ENCODE data around the gene CTCFL. TPM values are rescaled to one million over a fixed set of nuclear protein-coding genes. Genes with fewer than 3 reads are reported as not detected.

Gene CTCFL
- total and polyA plus RNA-seq, 8 donors, result not detected

DNA sequence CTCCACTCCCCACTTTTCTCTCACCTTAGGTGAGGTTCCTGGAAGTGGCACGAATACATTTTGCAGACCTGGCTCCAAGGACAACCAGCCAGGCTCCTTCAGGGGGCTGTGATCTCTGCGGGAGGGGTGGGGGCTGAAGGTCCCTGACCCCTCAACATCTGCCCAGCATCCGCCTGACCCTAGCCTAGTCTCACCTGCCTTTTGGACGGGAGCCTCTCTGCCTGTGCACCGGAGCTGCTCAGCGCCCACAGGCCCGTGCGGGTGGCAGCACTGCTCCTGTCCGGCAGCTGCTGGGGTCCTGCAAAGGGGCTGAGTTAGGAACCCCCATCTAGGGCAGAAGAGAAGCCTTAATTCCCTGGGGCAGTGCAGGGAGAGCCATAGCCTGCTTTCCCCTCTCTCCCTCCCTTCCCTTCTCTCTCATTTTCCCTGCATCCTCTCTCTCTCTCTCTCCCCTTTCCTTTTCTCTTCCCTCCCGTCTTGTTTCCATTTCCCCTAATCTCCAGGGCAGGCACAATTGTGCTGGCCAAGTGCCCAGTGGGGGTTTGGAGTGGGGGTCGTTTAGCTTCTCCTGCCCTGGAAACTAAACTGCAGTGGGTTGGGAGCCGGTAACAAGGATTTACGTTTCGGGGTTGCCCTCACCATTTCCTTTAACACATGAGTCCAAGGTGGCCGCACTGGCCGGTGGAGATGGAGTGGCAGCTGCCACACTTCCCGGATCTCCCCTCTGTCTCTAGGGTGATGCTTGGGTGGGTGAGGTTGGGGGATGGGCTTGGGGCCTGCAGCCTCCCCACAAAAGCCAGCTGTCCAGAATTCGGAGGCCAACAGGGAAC, 54.1 kb downstream of the CTCFL start:
- peaks cover 0 to 29% (median 14%) of the 10 kb centered on the region in 4 donors for H3K4me1 ChIP-seq
- 58 to 69% (median 68%) methylated on average over 11 to 18 of the region's 18 CpGs for WGBS, 5 donors
- intact Hi-C loops (cut with DNase I; ENCODE audit: low total_unique reads), result no loop called here
- no peaks in the 10 kb centered on the region for H3K36me3 ChIP-seq
- no peak for TF ChIP-seq POLR2AphosphoS5 (IDR thresholded peaks at IDR 0.05)
- TF ChIP-seq POLR2A (IDR thresholded peaks at IDR 0.05), result no peak
- no peak for TF ChIP-seq EP300 (IDR thresholded peaks at IDR 0.05)
- TF ChIP-seq, protein P1, sequence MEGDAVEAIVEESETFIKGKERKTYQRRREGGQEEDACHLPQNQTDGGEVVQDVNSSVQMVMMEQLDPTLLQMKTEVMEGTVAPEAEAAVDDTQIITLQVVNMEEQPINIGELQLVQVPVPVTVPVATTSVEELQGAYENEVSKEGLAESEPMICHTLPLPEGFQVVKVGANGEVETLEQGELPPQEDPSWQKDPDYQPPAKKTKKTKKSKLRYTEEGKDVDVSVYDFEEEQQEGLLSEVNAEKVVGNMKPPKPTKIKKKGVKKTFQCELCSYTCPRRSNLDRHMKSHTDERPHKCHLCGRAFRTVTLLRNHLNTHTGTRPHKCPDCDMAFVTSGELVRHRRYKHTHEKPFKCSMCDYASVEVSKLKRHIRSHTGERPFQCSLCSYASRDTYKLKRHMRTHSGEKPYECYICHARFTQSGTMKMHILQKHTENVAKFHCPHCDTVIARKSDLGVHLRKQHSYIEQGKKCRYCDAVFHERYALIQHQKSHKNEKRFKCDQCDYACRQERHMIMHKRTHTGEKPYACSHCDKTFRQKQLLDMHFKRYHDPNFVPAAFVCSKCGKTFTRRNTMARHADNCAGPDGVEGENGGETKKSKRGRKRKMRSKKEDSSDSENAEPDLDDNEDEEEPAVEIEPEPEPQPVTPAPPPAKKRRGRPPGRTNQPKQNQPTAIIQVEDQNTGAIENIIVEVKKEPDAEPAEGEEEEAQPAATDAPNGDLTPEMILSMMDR (IDR thresholded peaks at IDR 0.05), result no peak
- H3K9me3 ChIP-seq, result no peaks in the 10 kb centered on the region
- H3K27ac ChIP-seq, result no peak overlapping the region
- H3K4me3 ChIP-seq, result no peak overlapping the region
- peaks cover 0 to 28% (median 0%) of the 10 kb centered on the region in 3 donors for H3K27me3 ChIP-seq
- DNase-seq, result no peak

DNA sequence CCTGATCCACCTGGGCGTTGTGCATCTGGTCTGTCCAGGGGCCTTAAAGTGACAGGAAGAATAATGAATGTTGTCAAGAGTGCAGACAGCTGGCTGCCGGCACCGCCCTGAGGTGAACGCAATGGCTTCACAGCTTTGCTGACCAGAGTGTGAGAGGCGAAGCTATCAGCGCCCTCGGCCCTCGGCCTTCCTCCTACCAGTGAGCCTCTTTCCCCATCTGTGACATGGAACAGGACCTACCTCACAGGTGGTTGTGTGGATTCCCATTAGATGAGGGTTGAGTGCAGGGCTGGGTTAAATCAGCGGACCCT, 54.8 kb downstream of the CTCFL start:
- Histone ChIP-seq H3K36me3 (no peaks in the 10 kb centered on the region), H3K27me3 (peaks cover 0 to 28% (median 0%) of the 10 kb centered on the region in 3 donors), H3K27ac (peak overlapping the region in 1 of 5 donors; percentile 73), H3K4me1 (peaks cover 0 to 26% (median 14%) of the 10 kb centered on the region in 4 donors), H3K9me3 (no peaks in the 10 kb centered on the region), H3K4me3 (no peak overlapping the region)
- intact Hi-C loops (cut with DNase I; ENCODE audit: low total_unique reads), result no loop called here
- TF ChIP-seq POLR2A (IDR thresholded peaks at IDR 0.05) (no peak), POLR2AphosphoS5 (IDR thresholded peaks at IDR 0.05) (no peak), EP300 (IDR thresholded peaks at IDR 0.05) (no peak)
- TF ChIP-seq, protein P1 (IDR thresholded peaks at IDR 0.05), result no peak
- WGBS, 5 donors, result 34 to 50% (median 45%) methylated on average over 9 of the region's 9 CpGs
- no peak for DNase-seq

DNA sequence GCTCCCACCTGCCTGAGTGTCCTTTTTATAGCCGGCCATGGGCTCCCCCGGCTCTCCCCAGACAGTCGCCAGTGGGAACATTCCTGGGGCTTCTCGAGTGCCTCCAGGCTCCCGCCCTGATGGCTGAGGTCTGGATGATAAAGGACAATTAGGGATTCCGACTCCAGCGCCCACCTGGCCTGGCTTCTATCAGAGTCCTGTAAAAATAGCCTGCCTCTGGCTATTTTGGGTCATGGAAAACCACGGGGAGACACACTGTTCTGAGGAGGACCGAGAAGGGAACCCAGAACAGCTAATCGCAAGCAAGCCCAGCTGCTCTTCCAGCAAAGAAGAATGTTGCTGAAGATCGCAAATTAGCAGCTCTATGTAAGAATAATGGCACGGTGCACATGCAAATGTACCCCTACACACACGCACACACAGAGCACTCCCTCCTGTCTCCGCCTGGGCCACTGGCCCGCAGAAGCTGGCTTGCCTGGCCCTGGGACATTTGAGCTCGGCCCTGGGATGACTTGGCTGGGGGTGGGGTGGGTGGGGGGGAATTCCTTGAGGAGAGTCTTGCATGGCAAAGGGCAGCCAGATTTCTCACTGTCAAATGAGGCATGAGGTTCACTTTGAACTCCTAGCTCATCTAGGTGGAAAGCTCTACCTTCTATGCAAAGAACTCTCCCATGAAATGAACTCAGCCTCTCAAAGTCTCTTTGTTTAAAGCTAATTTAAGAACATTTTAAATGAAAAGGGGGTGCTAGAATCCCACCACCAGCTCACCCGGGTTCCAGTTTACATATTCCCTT, 55.3 kb downstream of the CTCFL start:
- H3K27me3 ChIP-seq, result peaks cover 0 to 22% (median 0%) of the 10 kb centered on the region in 3 donors
- 38 to 51% (median 44%) methylated on average over 15 to 17 of the region's 17 CpGs for WGBS, 5 donors
- TF ChIP-seq EP300 (IDR thresholded peaks at IDR 0.05), result peak; percentile 24
- no peak for TF ChIP-seq POLR2A (IDR thresholded peaks at IDR 0.05)
- TF ChIP-seq POLR2AphosphoS5 (IDR thresholded peaks at IDR 0.05), result peak in 1 of 3 donors; percentile 56
- TF ChIP-seq, protein P1 (IDR thresholded peaks at IDR 0.05), result no peak
- no peaks in the 10 kb centered on the region for H3K36me3 ChIP-seq
- intact Hi-C loops (cut with DNase I; ENCODE audit: low total_unique reads), result no loop called here
- H3K27ac ChIP-seq, result peak overlapping the region in 1 of 5 donors; percentile 73
- no peak for DNase-seq
- H3K9me3 ChIP-seq, result no peaks in the 10 kb centered on the region
- H3K4me1 ChIP-seq, result peaks cover 0 to 23% (median 13%) of the 10 kb centered on the region in 4 donors
- no peak overlapping the region for H3K4me3 ChIP-seq

DNA sequence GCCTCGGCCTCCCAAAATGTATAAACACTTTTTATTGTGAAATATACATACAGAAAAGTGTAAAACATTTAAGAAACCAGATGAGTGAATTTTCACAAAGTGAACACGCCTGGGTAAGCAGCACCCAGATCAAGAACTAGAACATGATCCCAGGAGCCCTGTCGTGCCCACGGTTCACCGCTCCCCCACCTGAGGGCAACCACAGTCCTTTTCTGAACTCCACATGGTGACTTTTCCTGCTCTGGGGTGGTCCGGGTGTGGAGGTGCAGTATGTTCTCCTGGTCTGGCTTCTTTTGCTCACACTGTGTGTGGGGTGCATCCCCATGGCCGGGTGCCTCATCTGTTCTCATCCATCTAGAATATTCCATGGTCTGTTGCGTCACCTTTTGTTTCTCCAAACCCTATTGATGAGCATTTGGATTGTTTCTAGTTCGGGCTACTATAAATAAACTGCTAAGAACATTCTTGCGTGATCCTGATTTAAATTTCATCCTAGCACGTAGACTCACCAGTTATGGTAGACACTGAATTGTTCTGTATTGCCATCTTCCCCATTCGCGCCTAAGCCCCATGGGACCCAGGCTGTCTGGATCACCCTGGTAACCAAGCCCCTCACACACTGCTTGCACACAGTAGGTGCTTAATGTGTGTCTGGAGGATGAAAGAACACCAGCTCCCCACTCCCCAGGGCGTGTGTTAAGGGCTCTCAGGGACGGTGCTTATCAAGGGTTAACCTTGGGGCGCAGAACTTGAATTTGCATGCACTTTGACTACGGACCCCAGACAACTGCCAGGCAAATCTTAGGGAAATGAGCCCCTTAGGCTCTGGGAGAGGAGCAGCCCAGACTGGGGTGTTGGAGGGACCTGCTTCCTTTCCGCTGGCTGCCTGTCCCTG, 56.2 kb downstream of the CTCFL start:
- TF ChIP-seq EP300 (IDR thresholded peaks at IDR 0.05), result no peak
- no peak for TF ChIP-seq POLR2A (IDR thresholded peaks at IDR 0.05)
- TF ChIP-seq POLR2AphosphoS5 (IDR thresholded peaks at IDR 0.05), result no peak
- TF ChIP-seq, protein P1 (IDR thresholded peaks at IDR 0.05), result no peak
- 79 to 84% (median 80%) methylated on average over 16 to 18 of the region's 18 CpGs for WGBS, 5 donors
- intact Hi-C loops (cut with DNase I; ENCODE audit: low total_unique reads), result no loop called here
- Histone ChIP-seq H3K4me1 (peaks cover 0 to 23% (median 9%) of the 10 kb centered on the region in 4 donors), H3K27me3 (peaks cover 0 to 21% (median 0%) of the 10 kb centered on the region in 3 donors), H3K9me3 (no peaks in the 10 kb centered on the region), H3K36me3 (no peaks in the 10 kb centered on the region), H3K27ac (peak overlapping the region in 1 of 5 donors; percentile 73), H3K4me3 (no peak overlapping the region)
- DNase-seq, result no peak
